ENCODE data around the gene LCNL1. TPM values are rescaled to one million over a fixed set of nuclear protein-coding genes. Genes with fewer than 3 reads are reported as not detected.

The LCNL1 gene
- total RNA-seq, 2 donors from 2014 or later = not detected

- Histone ChIP-seq H3K4me1 (peaks cover 44% of the 10 kb centered on the region), H3K27ac (peak within 1 kb of the TSS; percentile 55 to 93 (median 76)), H3K4me3 (peak within 1 kb of the TSS; percentile 46 to 78), H3K36me3 (replicated peaks in 1 of 2; ENCODE audit: insufficient read depth in 1 of 2, low read depth in 2 of 2) (peaks cover 20 to 26% of the 10 kb centered on the region in 2 donors), H3K9me3 (no peaks in the 10 kb centered on the region), H3K27me3 (no peaks in the 10 kb centered on the region)
- TF ChIP-seq POLR2A (IDR thresholded peaks at IDR 0.05) = no peak
- peak; percentile 97 to 100 (median 99) for TF ChIP-seq CTCF (IDR thresholded peaks at IDR 0.05)
- 3 to 6% methylated on average over 6 to 67 of the region's 74 CpGs for WGBS, 2 donors
- intact Hi-C loops (cut with DNase I) = loop anchor here (10.0 kb wide), 1 partner anchor 90 kb away; the partner anchor contains the start of gene MAMDC4
- peak; percentile 94 to 96 (median 94) for DNase-seq
- ATAC-seq = peak; percentile 92
Observed at GRCh38 chr9:136944519-136945332, 38.1 kb upstream of the LCNL1 start, which contains the start of the genes C8G and FBXW5. C8G (plus strand) TSS chr9:136945243; CDS start chr9:136945321, 78 bp downstream. FBXW5 (minus strand) TSS chr9:136944738; CDS start chr9:136944083, 655 bp downstream.

- TF ChIP-seq CTCF (IDR thresholded peaks at IDR 0.05) (no peak), POLR2A (IDR thresholded peaks at IDR 0.05) (no peak)
- Histone ChIP-seq H3K4me1 (peaks cover 50% of the 10 kb centered on the region), H3K27me3 (no peaks in the 10 kb centered on the region), H3K9me3 (no peaks in the 10 kb centered on the region), H3K36me3 (replicated peaks in 1 of 2; ENCODE audit: insufficient read depth in 1 of 2, low read depth in 2 of 2) (peaks cover 16 to 21% of the 10 kb centered on the region in 2 donors), H3K27ac (no peak overlapping the region), H3K4me3 (no peak overlapping the region)
- ATAC-seq = no peak
- intact Hi-C loops (cut with DNase I) = loop anchor here (10.0 kb wide), 1 partner anchor 91 kb away; the partner anchor contains the start of gene MAMDC4
- no peak for DNase-seq
- 86 to 88% methylated on average over 18 to 30 of the region's 30 CpGs for WGBS, 2 donors
Observed at GRCh38 chr9:136945333-136946227, 37.2 kb upstream of the LCNL1 start.

- intact Hi-C loops (cut with DNase I) = loop anchor here (10.0 kb wide), 1 partner anchor 92 kb away; the partner anchor contains the start of gene MAMDC4
- DNase-seq (no peak), ATAC-seq (no peak)
- Histone ChIP-seq H3K36me3 (replicated peaks in 1 of 2; ENCODE audit: insufficient read depth in 1 of 2, low read depth in 2 of 2) (peaks cover 9 to 13% of the 10 kb centered on the region in 2 donors), H3K4me3 (no peak overlapping the region), H3K27ac (peak overlapping the region in 1 of 4 donors; percentile 42), H3K4me1 (peaks cover 58% of the 10 kb centered on the region), H3K9me3 (no peaks in the 10 kb centered on the region), H3K27me3 (no peaks in the 10 kb centered on the region)
- 59 to 73% methylated on average over 3 to 26 of the region's 27 CpGs for WGBS, 2 donors
- TF ChIP-seq CTCF (IDR thresholded peaks at IDR 0.05) = no peak
- TF ChIP-seq POLR2A (IDR thresholded peaks at IDR 0.05) = no peak
Observed at GRCh38 chr9:136946228-136947027, 36.4 kb upstream of the LCNL1 start.
